ENCODE measurements around the gene OVCH2. TPM values are rescaled to one million over a fixed set of nuclear protein-coding genes. Genes with fewer than 3 reads are reported as not detected.

The OVCH2 gene
- polyA plus RNA-seq, 1 donor from 2014 or later = not detected

DNA sequence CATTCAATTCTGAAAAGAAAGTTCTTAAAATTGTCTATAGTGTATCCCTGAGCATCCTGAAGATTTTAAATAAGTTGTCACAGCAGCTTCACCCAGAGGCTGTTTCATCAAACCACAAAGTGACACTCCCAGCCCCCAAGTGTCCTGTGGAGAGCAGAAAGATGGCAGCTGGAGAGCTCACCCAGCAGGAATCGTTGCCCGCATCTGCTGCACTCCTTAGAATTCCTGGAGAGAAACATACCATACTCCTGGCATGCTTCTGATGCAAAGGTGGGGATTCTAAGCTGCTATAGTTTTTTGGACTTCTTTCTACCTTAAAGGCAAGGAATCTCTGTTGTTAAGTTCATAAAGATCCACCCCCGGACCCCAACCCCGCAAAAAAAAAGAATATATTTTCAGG lies 19.5 kb downstream of the OVCH2 start:
- TF ChIP-seq EZH2 (IDR thresholded peaks at IDR 0.05; ENCODE audit: borderline replicate concordance, insufficient read depth, low read length, poor library complexity, severe bottlenecking) (no peak), EP300 (conservative IDR thresholded peaks at IDR 0.05; ENCODE audit: poor library complexity, severe bottlenecking) (no peak), RAD21 (conservative IDR thresholded peaks at IDR 0.05) (no peak), MXI1 (conservative IDR thresholded peaks at IDR 0.05; ENCODE audit: poor library complexity, severe bottlenecking) (no peak), TAF1 (IDR thresholded peaks at IDR 0.05; ENCODE audit: low read depth) (no peak), SMC3 (conservative IDR thresholded peaks at IDR 0.05; ENCODE audit: poor library complexity) (no peak), POLR2AphosphoS5 (IDR thresholded peaks at IDR 0.05) (no peak)
- TF ChIP-seq, protein P1, sequence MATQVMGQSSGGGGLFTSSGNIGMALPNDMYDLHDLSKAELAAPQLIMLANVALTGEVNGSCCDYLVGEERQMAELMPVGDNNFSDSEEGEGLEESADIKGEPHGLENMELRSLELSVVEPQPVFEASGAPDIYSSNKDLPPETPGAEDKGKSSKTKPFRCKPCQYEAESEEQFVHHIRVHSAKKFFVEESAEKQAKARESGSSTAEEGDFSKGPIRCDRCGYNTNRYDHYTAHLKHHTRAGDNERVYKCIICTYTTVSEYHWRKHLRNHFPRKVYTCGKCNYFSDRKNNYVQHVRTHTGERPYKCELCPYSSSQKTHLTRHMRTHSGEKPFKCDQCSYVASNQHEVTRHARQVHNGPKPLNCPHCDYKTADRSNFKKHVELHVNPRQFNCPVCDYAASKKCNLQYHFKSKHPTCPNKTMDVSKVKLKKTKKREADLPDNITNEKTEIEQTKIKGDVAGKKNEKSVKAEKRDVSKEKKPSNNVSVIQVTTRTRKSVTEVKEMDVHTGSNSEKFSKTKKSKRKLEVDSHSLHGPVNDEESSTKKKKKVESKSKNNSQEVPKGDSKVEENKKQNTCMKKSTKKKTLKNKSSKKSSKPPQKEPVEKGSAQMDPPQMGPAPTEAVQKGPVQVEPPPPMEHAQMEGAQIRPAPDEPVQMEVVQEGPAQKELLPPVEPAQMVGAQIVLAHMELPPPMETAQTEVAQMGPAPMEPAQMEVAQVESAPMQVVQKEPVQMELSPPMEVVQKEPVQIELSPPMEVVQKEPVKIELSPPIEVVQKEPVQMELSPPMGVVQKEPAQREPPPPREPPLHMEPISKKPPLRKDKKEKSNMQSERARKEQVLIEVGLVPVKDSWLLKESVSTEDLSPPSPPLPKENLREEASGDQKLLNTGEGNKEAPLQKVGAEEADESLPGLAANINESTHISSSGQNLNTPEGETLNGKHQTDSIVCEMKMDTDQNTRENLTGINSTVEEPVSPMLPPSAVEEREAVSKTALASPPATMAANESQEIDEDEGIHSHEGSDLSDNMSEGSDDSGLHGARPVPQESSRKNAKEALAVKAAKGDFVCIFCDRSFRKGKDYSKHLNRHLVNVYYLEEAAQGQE (IDR thresholded peaks at IDR 0.05; ENCODE audit: borderline replicate concordance) = no peak
- TF ChIP-seq, protein P2, sequence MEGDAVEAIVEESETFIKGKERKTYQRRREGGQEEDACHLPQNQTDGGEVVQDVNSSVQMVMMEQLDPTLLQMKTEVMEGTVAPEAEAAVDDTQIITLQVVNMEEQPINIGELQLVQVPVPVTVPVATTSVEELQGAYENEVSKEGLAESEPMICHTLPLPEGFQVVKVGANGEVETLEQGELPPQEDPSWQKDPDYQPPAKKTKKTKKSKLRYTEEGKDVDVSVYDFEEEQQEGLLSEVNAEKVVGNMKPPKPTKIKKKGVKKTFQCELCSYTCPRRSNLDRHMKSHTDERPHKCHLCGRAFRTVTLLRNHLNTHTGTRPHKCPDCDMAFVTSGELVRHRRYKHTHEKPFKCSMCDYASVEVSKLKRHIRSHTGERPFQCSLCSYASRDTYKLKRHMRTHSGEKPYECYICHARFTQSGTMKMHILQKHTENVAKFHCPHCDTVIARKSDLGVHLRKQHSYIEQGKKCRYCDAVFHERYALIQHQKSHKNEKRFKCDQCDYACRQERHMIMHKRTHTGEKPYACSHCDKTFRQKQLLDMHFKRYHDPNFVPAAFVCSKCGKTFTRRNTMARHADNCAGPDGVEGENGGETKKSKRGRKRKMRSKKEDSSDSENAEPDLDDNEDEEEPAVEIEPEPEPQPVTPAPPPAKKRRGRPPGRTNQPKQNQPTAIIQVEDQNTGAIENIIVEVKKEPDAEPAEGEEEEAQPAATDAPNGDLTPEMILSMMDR (IDR thresholded peaks at IDR 0.05; ENCODE audit: poor library complexity, severe bottlenecking) = no peak
- no peak overlapping the region for H2AFZ ChIP-seq (ENCODE audit: low read depth, low read length)
- H3K27ac ChIP-seq (ENCODE audit: low read length) = no peak overlapping the region
- H3F3A ChIP-seq (ENCODE audit: insufficient read depth, low read length, poor library complexity, severe bottlenecking) = no peaks in the 10 kb centered on the region
- no peaks in the 10 kb centered on the region for H3K36me3 ChIP-seq (ENCODE audit: insufficient read depth, low read length)
- no peaks in the 10 kb centered on the region for H3K27me3 ChIP-seq (ENCODE audit: insufficient read depth, low read depth, low read length)
- H3K9ac ChIP-seq (ENCODE audit: low read length) = no peak overlapping the region
- H3K9me2 ChIP-seq (ENCODE audit: insufficient read depth, low read length) = no peaks in the 10 kb centered on the region
- no peak overlapping the region for H3K4me3 ChIP-seq (ENCODE audit: low read length)
- H3K9me3 ChIP-seq (ENCODE audit: low read length) = no peaks in the 10 kb centered on the region
- H4K20me1 ChIP-seq (ENCODE audit: insufficient read depth) = no peaks in the 10 kb centered on the region
- no peak overlapping the region for H3K4me2 ChIP-seq (ENCODE audit: low read length)
- H3K79me2 ChIP-seq (replicated peaks; ENCODE audit: insufficient read depth, low read length) = no peaks in the 10 kb centered on the region

DNA sequence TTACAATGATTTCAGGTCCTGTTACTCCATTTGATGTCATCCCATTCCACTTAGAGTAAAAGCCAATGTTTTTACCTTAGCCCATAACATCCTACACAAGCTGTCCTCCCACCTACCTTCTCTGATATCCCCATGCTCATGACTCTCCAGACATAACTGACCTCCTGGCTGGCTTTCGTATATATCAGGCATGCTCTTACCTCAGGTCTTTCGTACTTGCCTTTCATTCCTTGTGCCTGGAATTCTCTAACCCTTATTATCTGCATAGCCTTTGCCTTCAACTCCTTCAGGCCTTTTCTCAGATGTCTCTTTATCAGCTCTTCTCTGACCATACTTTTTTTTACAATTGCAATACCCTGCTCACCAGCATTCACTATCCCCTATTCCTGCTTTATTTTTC lies 22.7 kb downstream of the OVCH2 start:
- TF ChIP-seq TAF1 (IDR thresholded peaks at IDR 0.05; ENCODE audit: low read depth) (no peak), EZH2 (IDR thresholded peaks at IDR 0.05; ENCODE audit: borderline replicate concordance, insufficient read depth, low read length, poor library complexity, severe bottlenecking) (no peak), RAD21 (conservative IDR thresholded peaks at IDR 0.05) (no peak), MXI1 (conservative IDR thresholded peaks at IDR 0.05; ENCODE audit: poor library complexity, severe bottlenecking) (no peak), SMC3 (conservative IDR thresholded peaks at IDR 0.05; ENCODE audit: poor library complexity) (no peak), POLR2AphosphoS5 (IDR thresholded peaks at IDR 0.05) (no peak), EP300 (conservative IDR thresholded peaks at IDR 0.05; ENCODE audit: poor library complexity, severe bottlenecking) (no peak)
- TF ChIP-seq, protein P2 (IDR thresholded peaks at IDR 0.05; ENCODE audit: poor library complexity, severe bottlenecking) = no peak
- TF ChIP-seq, protein P1 (IDR thresholded peaks at IDR 0.05; ENCODE audit: borderline replicate concordance) = no peak
- H3K9me3 ChIP-seq (ENCODE audit: low read length) = no peaks in the 10 kb centered on the region
- no peak overlapping the region for H3K4me3 ChIP-seq (ENCODE audit: low read length)
- H3K36me3 ChIP-seq (ENCODE audit: insufficient read depth, low read length) = no peaks in the 10 kb centered on the region
- no peaks in the 10 kb centered on the region for H3K27me3 ChIP-seq (ENCODE audit: insufficient read depth, low read depth, low read length)
- no peak overlapping the region for H3K9ac ChIP-seq (ENCODE audit: low read length)
- H3F3A ChIP-seq (ENCODE audit: insufficient read depth, low read length, poor library complexity, severe bottlenecking) = no peaks in the 10 kb centered on the region
- H4K20me1 ChIP-seq (ENCODE audit: insufficient read depth) = no peaks in the 10 kb centered on the region
- no peaks in the 10 kb centered on the region for H3K79me2 ChIP-seq (replicated peaks; ENCODE audit: insufficient read depth, low read length)
- H3K9me2 ChIP-seq (ENCODE audit: insufficient read depth, low read length) = no peaks in the 10 kb centered on the region
- H2AFZ ChIP-seq (ENCODE audit: low read depth, low read length) = no peak overlapping the region
- no peak overlapping the region for H3K27ac ChIP-seq (ENCODE audit: low read length)
- no peak overlapping the region for H3K4me2 ChIP-seq (ENCODE audit: low read length)
